Measurements from ENCODE around the gene INTS15.
"Not testable (repeated sequence)": the region's sequence is repeated elsewhere in the genome, so short reads cannot be mapped to it uniquely, and the experiment has no call there.

INTS15 gene

DNA sequence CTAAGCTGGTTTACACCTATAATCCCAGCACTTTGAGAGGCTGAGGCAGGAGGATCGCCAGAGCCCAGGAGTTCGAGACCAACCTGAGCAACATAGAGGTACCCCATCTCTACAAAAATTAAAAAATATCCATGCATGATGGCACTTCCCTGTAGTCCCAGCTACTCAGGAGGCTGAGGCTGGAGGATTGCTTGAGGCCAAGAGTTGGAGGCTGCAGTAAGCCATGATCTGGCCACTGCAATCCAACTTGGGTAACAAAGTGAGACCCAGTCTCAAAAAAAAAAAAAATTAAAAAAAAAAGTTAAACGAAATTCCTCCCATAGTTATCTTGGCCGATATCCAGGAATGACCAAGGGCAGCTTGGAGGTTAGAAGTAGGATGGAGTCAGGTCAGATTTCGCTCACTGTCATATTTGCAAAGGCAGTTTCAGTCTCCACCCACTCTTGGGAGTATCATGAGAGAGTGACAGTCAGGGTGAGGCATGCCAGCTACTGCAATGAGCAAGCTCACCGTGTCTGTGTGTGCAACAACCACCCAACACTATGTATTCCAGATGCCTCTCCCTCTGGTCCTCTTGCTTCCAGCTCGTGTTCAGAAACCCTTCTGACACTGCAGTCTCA is 18.6 kb upstream of the INTS15 start:
- Histone ChIP-seq H3K9me3 (ENCODE audit: insufficient read depth, low read length, severe bottlenecking) (no peaks in the 10 kb centered on the region), H3K9ac (ENCODE audit: low read depth, low read length) (no peak overlapping the region), H3K27ac (ENCODE audit: low read length) (no peak overlapping the region), H4K20me1 (ENCODE audit: insufficient read depth, low read length) (no peaks in the 10 kb centered on the region), H3K36me3 (ENCODE audit: insufficient read depth, low read length) (no peaks in the 10 kb centered on the region), H3K79me2 (ENCODE audit: insufficient read depth, low read length) (no peaks in the 10 kb centered on the region), H2AFZ (ENCODE audit: low read depth, low read length) (no peak overlapping the region), H3K4me1 (ENCODE audit: insufficient read depth, low read length) (peaks cover 6% of the 10 kb centered on the region), H3K27me3 (ENCODE audit: insufficient read depth, low read length, poor library complexity) (no peaks in the 10 kb centered on the region), H3K4me2 (ENCODE audit: insufficient read depth, low read length) (no peak overlapping the region), H3K4me3 (ENCODE audit: low read depth in 1 of 2, low read length in 2 of 2) (no peak overlapping the region)
- no peak for DNase-seq
- TF ChIP-seq EZH2 (IDR thresholded peaks at IDR 0.05; ENCODE audit: borderline replicate concordance, low read depth, low read length, severe bottlenecking), result no peak
- TF ChIP-seq, protein P1, sequence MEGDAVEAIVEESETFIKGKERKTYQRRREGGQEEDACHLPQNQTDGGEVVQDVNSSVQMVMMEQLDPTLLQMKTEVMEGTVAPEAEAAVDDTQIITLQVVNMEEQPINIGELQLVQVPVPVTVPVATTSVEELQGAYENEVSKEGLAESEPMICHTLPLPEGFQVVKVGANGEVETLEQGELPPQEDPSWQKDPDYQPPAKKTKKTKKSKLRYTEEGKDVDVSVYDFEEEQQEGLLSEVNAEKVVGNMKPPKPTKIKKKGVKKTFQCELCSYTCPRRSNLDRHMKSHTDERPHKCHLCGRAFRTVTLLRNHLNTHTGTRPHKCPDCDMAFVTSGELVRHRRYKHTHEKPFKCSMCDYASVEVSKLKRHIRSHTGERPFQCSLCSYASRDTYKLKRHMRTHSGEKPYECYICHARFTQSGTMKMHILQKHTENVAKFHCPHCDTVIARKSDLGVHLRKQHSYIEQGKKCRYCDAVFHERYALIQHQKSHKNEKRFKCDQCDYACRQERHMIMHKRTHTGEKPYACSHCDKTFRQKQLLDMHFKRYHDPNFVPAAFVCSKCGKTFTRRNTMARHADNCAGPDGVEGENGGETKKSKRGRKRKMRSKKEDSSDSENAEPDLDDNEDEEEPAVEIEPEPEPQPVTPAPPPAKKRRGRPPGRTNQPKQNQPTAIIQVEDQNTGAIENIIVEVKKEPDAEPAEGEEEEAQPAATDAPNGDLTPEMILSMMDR (IDR thresholded peaks at IDR 0.05; ENCODE audit: borderline replicate concordance, extremely low read depth, low read length, poor library complexity, severe bottlenecking), result no peak
- ATAC-seq (ENCODE audit: insufficient read depth, low read depth), result no peak

- Histone ChIP-seq H4K20me1 (ENCODE audit: insufficient read depth, low read length) (no peaks in the 10 kb centered on the region), H3K4me1 (ENCODE audit: insufficient read depth, low read length) (peaks cover 31% of the 10 kb centered on the region), H2AFZ (ENCODE audit: low read depth, low read length) (no peak overlapping the region), H3K9ac (ENCODE audit: low read depth, low read length) (no peak overlapping the region), H3K27ac (ENCODE audit: low read length) (no peak overlapping the region), H3K9me3 (ENCODE audit: insufficient read depth, low read length, severe bottlenecking) (no peaks in the 10 kb centered on the region), H3K79me2 (ENCODE audit: insufficient read depth, low read length) (peaks cover 21% of the 10 kb centered on the region), H3K4me3 (ENCODE audit: low read depth in 1 of 2, low read length in 2 of 2) (no peak overlapping the region), H3K4me2 (ENCODE audit: insufficient read depth, low read length) (peak overlapping the region; percentile 67; the same call in 1 of the 2 replicates), H3K27me3 (ENCODE audit: insufficient read depth, low read length, poor library complexity) (no peaks in the 10 kb centered on the region), H3K36me3 (ENCODE audit: insufficient read depth, low read length) (peaks cover 17% of the 10 kb centered on the region)
- DNase-seq (no peak), ATAC-seq (ENCODE audit: insufficient read depth, low read depth) (no peak)
- no peak for TF ChIP-seq EZH2 (IDR thresholded peaks at IDR 0.05; ENCODE audit: borderline replicate concordance, low read depth, low read length, severe bottlenecking)
- TF ChIP-seq, protein P1 (IDR thresholded peaks at IDR 0.05; ENCODE audit: borderline replicate concordance, extremely low read depth, low read length, poor library complexity, severe bottlenecking), result no peak
Observed at GRCh38 chr7:6575281-6576023, 14.4 kb upstream of the INTS15 start.

- ATAC-seq (ENCODE audit: insufficient read depth, low read depth) (no peak), DNase-seq (peak; percentile 16)
- TF ChIP-seq, protein P1 (IDR thresholded peaks at IDR 0.05; ENCODE audit: borderline replicate concordance, extremely low read depth, low read length, poor library complexity, severe bottlenecking), result no peak
- no peak for TF ChIP-seq EZH2 (IDR thresholded peaks at IDR 0.05; ENCODE audit: borderline replicate concordance, low read depth, low read length, severe bottlenecking)
- Histone ChIP-seq H3K4me1 (ENCODE audit: insufficient read depth, low read length) (peaks cover 34% of the 10 kb centered on the region), H3K27me3 (ENCODE audit: insufficient read depth, low read length, poor library complexity) (no peaks in the 10 kb centered on the region), H4K20me1 (ENCODE audit: insufficient read depth, low read length) (no peaks in the 10 kb centered on the region), H3K4me3 (ENCODE audit: low read depth in 1 of 2, low read length in 2 of 2) (peak overlapping the region; percentile 20 to 93; a peak in 3 of 4 replicates), H3K9ac (ENCODE audit: low read depth, low read length) (peak overlapping the region; percentile 96), H3K4me2 (ENCODE audit: insufficient read depth, low read length) (peak overlapping the region; percentile 67), H3K79me2 (ENCODE audit: insufficient read depth, low read length) (peaks cover 21% of the 10 kb centered on the region), H3K9me3 (ENCODE audit: insufficient read depth, low read length, severe bottlenecking) (no peaks in the 10 kb centered on the region), H3K27ac (ENCODE audit: low read length) (peak overlapping the region; percentile 60), H3K36me3 (ENCODE audit: insufficient read depth, low read length) (peaks cover 25% of the 10 kb centered on the region), H2AFZ (ENCODE audit: low read depth, low read length) (peak overlapping the region; percentile 72; the same call in 1 of the 2 replicates)
Observed at GRCh38 chr7:6576024-6576866, 13.6 kb upstream of the INTS15 start.

DNA sequence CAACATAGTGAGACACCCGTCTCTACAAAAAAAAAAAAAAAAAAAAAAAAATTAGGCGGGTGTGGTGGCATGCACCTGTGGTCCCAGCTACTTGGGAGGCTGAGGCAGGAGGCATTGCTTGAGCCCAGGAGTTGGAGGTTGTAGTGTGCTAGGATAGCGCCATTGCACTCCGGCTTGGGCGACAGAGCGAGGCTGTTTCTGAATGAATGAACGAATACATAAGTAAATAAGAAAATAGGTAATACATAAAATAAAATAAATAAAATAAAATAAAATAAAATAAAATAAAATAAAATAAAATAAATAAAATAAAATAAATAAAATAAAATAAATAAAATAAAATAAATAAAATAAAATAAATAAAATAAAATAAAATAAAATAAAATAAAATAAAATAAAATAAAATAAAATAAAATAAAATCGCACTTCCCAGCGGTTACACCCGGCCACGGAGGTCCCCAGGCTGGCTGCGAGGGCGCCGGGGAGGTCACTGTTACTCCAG is 12.9 kb upstream of the INTS15 start:
- peaks cover 34% of the 10 kb centered on the region for H3K4me1 ChIP-seq (ENCODE audit: insufficient read depth, low read length)
- peak overlapping the region; percentile 96 for H3K9ac ChIP-seq (ENCODE audit: low read depth, low read length)
- not testable (repeated sequence) for ATAC-seq (ENCODE audit: insufficient read depth, low read depth); H4K20me1 ChIP-seq (ENCODE audit: insufficient read depth, low read length); H3K9me3 ChIP-seq (ENCODE audit: insufficient read depth, low read length, severe bottlenecking); H3K27me3 ChIP-seq (ENCODE audit: insufficient read depth, low read length, poor library complexity)
- peak overlapping the region; percentile 96 for H2AFZ ChIP-seq (ENCODE audit: low read depth, low read length)
- peak overlapping the region; percentile 93 to 100; a peak in 3 of 4 replicates for H3K4me3 ChIP-seq (ENCODE audit: low read depth in 1 of 2, low read length in 2 of 2)
- H3K4me2 ChIP-seq (ENCODE audit: insufficient read depth, low read length), result peak overlapping the region; percentile 67
- peak; percentile 38 for DNase-seq
- peaks cover 21% of the 10 kb centered on the region for H3K79me2 ChIP-seq (ENCODE audit: insufficient read depth, low read length)
- H3K27ac ChIP-seq (ENCODE audit: low read length), result peak overlapping the region; percentile 94; the same call in 1 of the 2 replicates
- peaks cover 30% of the 10 kb centered on the region for H3K36me3 ChIP-seq (ENCODE audit: insufficient read depth, low read length)

Data from DND-41 (cell line).